ENCODE results near the gene MAP2K2. TPM values are rescaled to one million over a fixed set of nuclear protein-coding genes. Genes with fewer than 3 reads are reported as not detected.

MAP2K2 gene
- total and polyA plus RNA-seq, 2 donors (not counting 1 experiment from before 2014, with no cell fraction given), result 138 to 181 TPM

- TF ChIP-seq EZH2 (IDR thresholded peaks at IDR 0.05; ENCODE audit: borderline replicate concordance, insufficient read depth, low read depth, low read length, poor library complexity, severe bottlenecking) (no peak), CTCF (IDR thresholded peaks at IDR 0.05) (no peak)
- H2AFZ ChIP-seq (ENCODE audit: insufficient read depth, low read depth, low read length, poor library complexity, severe bottlenecking), result no peak overlapping the region
- peaks cover 25% of the 10 kb centered on the region for H3K4me1 Mint-ChIP-seq
- peaks cover 30 to 38% of the 10 kb centered on the region in 2 donors for H3K4me1 ChIP-seq (ENCODE audit: control insufficient read depth in 2 of 2, insufficient read depth in 2 of 2, low read length in 2 of 2)
- intact Hi-C loops (cut with micrococcal nuclease), result no loop called here
- peaks cover 0 to 4% (median 0%) of the 10 kb centered on the region in 3 donors for H3K9me3 ChIP-seq (ENCODE audit: control extremely low read depth in 1 of 3, control insufficient read depth in 2 of 3, insufficient read depth in 1 of 3, low read length in 2 of 3)
- no peak overlapping the region for H3K27ac ChIP-seq (ENCODE audit: low read length in 2 of 2)
- H3K27me3 Mint-ChIP-seq, result no peaks in the 10 kb centered on the region
- H3K27me3 ChIP-seq (replicated peaks in 1 of 4; ENCODE audit: control extremely low read depth in 1 of 4, control insufficient read depth in 3 of 4, insufficient read depth in 4 of 4, low read length in 3 of 4), result no peaks in the 10 kb centered on the region
- ChIA-PET CTCF (no interaction called here), POLR2A (interaction anchor here (0.7 kb wide), 2 partner anchors 8 to 15 kb away, joined by 3 to 6 read pairs; partner anchors contain the start of gene ZBTB7A)
- ATAC-seq (ENCODE audit: low read depth) (no peak), DNase-seq (no peak)
- H3K9me3 Mint-ChIP-seq (ENCODE audit: insufficient read depth), result no peaks in the 10 kb centered on the region
- H3K36me3 ChIP-seq (replicated peaks in 1 of 2; ENCODE audit: control extremely low read depth in 1 of 2, control insufficient read depth in 1 of 2, extremely low read depth in 1 of 2, insufficient read depth in 2 of 2, low read length in 1 of 2), result no peaks in the 10 kb centered on the region
- 50% methylated on average over 1 of the region's 2 CpGs for WGBS (ENCODE audit: insufficient coverage)
- H4K20me1 ChIP-seq (ENCODE audit: control insufficient read depth, insufficient read depth, low read length, poor library complexity, severe bottlenecking), result no peaks in the 10 kb centered on the region
- no peak overlapping the region for H3K4me2 ChIP-seq (replicated peaks; ENCODE audit: low read depth, low read length, poor library complexity, severe bottlenecking)
- no peak overlapping the region for H3K9ac ChIP-seq (ENCODE audit: low read length)
- H3K4me3 ChIP-seq (ENCODE audit: control extremely low read depth in 1 of 5, extremely low read depth in 1 of 5, insufficient read depth in 1 of 5, low read depth in 2 of 5, low read length in 4 of 5), result no peak overlapping the region
- H3K4me3 Mint-ChIP-seq, result no peak overlapping the region
- no peaks in the 10 kb centered on the region for H3K79me2 ChIP-seq (ENCODE audit: control insufficient read depth, insufficient read depth, low read length)
- no peak overlapping the region for H3K27ac Mint-ChIP-seq
These were observed 42.3 kb downstream of the MAP2K2 start for GRCh38 chr19:4081441-4082129.

- no peaks in the 10 kb centered on the region for H3K36me3 ChIP-seq (replicated peaks in 1 of 2; ENCODE audit: control extremely low read depth in 1 of 2, control insufficient read depth in 1 of 2, extremely low read depth in 1 of 2, insufficient read depth in 2 of 2, low read length in 1 of 2)
- H3K27ac ChIP-seq (ENCODE audit: low read length in 2 of 2), result no peak overlapping the region
- Mint-ChIP-seq H3K9me3 (ENCODE audit: insufficient read depth) (no peaks in the 10 kb centered on the region), H3K4me1 (peaks cover 24% of the 10 kb centered on the region), H3K27me3 (no peaks in the 10 kb centered on the region), H3K4me3 (no peak overlapping the region), H3K27ac (no peak overlapping the region)
- ATAC-seq (ENCODE audit: low read depth) (no peak), DNase-seq (no peak)
- H4K20me1 ChIP-seq (ENCODE audit: control insufficient read depth, insufficient read depth, low read length, poor library complexity, severe bottlenecking), result no peaks in the 10 kb centered on the region
- 100% methylated on average over 1 of the region's 6 CpGs for WGBS (ENCODE audit: insufficient coverage)
- peaks cover 0 to 4% (median 0%) of the 10 kb centered on the region in 3 donors for H3K9me3 ChIP-seq (ENCODE audit: control extremely low read depth in 1 of 3, control insufficient read depth in 2 of 3, insufficient read depth in 1 of 3, low read length in 2 of 3)
- no peak overlapping the region for H2AFZ ChIP-seq (ENCODE audit: insufficient read depth, low read depth, low read length, poor library complexity, severe bottlenecking)
- H3K4me3 ChIP-seq (ENCODE audit: control extremely low read depth in 1 of 5, extremely low read depth in 1 of 5, insufficient read depth in 1 of 5, low read depth in 2 of 5, low read length in 4 of 5), result no peak overlapping the region
- peaks cover under 1% of the 10 kb centered on the region for H3K79me2 ChIP-seq (ENCODE audit: control insufficient read depth, insufficient read depth, low read length)
- CTCF ChIA-PET, result interaction anchor here (0.6 kb wide), 1 partner anchor 123 kb away, joined by 3 read pairs; no protein-coding TSS in a partner anchor
- peaks cover 30 to 38% of the 10 kb centered on the region in 2 donors for H3K4me1 ChIP-seq (ENCODE audit: control insufficient read depth in 2 of 2, insufficient read depth in 2 of 2, low read length in 2 of 2)
- POLR2A ChIA-PET, result no interaction called here
- intact Hi-C loops (cut with micrococcal nuclease), result no loop called here
- no peak overlapping the region for H3K4me2 ChIP-seq (replicated peaks; ENCODE audit: low read depth, low read length, poor library complexity, severe bottlenecking)
- no peaks in the 10 kb centered on the region for H3K27me3 ChIP-seq (replicated peaks in 1 of 4; ENCODE audit: control extremely low read depth in 1 of 4, control insufficient read depth in 3 of 4, insufficient read depth in 4 of 4, low read length in 3 of 4)
- TF ChIP-seq EZH2 (IDR thresholded peaks at IDR 0.05; ENCODE audit: borderline replicate concordance, insufficient read depth, low read depth, low read length, poor library complexity, severe bottlenecking) (no peak), CTCF (IDR thresholded peaks at IDR 0.05) (no peak)
- no peak overlapping the region for H3K9ac ChIP-seq (ENCODE audit: low read length)
These were observed 43.4 kb downstream of the MAP2K2 start for GRCh38 chr19:4080473-4080872.

All from B cell (primary cell).